Embryonic facial prominence (tissue), 1 donor: ENCODE measurements around the gene NLRP3.
"Not testable (repeated sequence)": the region's sequence is repeated elsewhere in the genome, so short reads cannot be mapped to it uniquely, and the experiment has no call there.

Experiments used
- DNase-seq: peaks from one replicate; pipeline ENCODE4 v3.0.0-alpha.2; 2016; ENCODE audit errors: extremely low spot score

Gene NLRP3

GRCh38 chr1:247415423-247416361, at the start of gene NLRP3:
Gene NLRP3 (plus strand): TSS chr1:247416173. CDS start chr1:247418801, 2,628 bp downstream.
- DNase-seq = no peak

GRCh38 chr1:247366345-247366744, 49.6 kb upstream of the NLRP3 start:
- not testable (repeated sequence) for DNase-seq

GRCh38 chr1:247366926-247367645, 48.9 kb upstream of the NLRP3 start:
- DNase-seq = no peak

GRCh38 chr1:247367786-247368422, 48.1 kb upstream of the NLRP3 start:
- no peak for DNase-seq

GRCh38 chr1:247368490-247369145, 47.4 kb upstream of the NLRP3 start:
- no peak for DNase-seq

- no peak for DNase-seq
Observed at GRCh38 chr1:247370786-247371732, 44.9 kb upstream of the NLRP3 start.

GRCh38 chr1:247371801-247372259, 44.1 kb upstream of the NLRP3 start:
- DNase-seq = no peak

- no peak for DNase-seq
Observed at GRCh38 chr1:247373721-247374141, 42.2 kb upstream of the NLRP3 start.

GRCh38 chr1:247374651-247375334, 41.2 kb upstream of the NLRP3 start:
- not testable (repeated sequence) for DNase-seq

GRCh38 chr1:247375747-247376146, 40.2 kb upstream of the NLRP3 start:
- no peak for DNase-seq

- no peak for DNase-seq
Observed at GRCh38 chr1:247376659-247377058, 39.3 kb upstream of the NLRP3 start.

GRCh38 chr1:247377656-247378055, 38.3 kb upstream of the NLRP3 start:
- not testable (repeated sequence) for DNase-seq

GRCh38 chr1:247378334-247379073, 37.5 kb upstream of the NLRP3 start:
- no peak for DNase-seq

GRCh38 chr1:247385283-247385682, 30.7 kb upstream of the NLRP3 start:
- DNase-seq = no peak

GRCh38 chr1:247386217-247386616, 29.8 kb upstream of the NLRP3 start:
- no peak for DNase-seq

- no peak for DNase-seq
Observed at GRCh38 chr1:247386687-247387086, 29.3 kb upstream of the NLRP3 start.

GRCh38 chr1:247387096-247387495, 28.9 kb upstream of the NLRP3 start:
- no peak for DNase-seq

GRCh38 chr1:247387565-247387964, 28.4 kb upstream of the NLRP3 start:
- DNase-seq = no peak
